Epidermal melanocyte (primary cell): ENCODE measurements around the gene DENND1A.

Source experiments
- DNase-seq: peaks from one replicate; pipeline ENCODE4 v3.0.0; 2011; ENCODE audit warnings: low spot score; ENCODE audit not compliant: insufficient read length

DENND1A gene

DNA sequence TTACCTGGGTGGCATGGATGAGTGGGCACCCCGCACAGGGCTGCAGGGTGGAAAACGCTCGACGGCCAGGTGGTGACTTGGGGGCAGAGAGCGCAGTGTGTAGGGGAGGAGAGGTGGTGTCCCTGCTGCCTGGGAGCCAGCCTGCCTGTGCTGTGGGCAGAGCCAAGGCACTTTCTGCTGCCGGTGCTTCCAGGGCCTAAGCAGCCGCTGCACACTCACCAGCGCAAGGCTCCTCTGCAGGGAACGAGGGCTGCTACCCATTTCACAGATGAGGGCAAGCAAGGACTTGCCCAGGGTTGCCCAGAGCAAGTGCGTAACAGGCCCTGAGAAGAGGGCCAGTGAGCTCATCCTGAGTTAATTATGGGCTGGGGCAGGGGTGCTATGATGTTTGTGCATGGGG lies 511.4 kb downstream of the DENND1A start:
- DNase-seq: no peak

DNA sequence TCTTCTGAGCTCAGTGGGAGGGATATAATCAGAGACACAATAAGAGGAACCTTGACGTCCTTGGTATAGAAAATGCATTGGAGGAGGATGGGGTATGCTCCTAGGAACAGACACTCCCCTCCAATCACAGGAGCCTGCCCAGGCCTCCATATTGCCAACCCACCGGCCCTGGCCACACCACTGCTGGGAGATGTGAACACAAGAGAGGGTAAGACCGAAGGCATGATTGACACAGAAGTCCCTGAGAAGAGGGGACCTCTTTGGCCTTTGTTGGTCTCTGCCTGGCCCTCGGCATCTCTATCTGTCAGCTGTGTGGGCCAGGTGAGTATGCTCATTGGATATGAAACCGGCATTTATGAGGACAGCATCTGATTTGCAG lies 511.9 kb downstream of the DENND1A start:
- DNase-seq: no peak

DNA sequence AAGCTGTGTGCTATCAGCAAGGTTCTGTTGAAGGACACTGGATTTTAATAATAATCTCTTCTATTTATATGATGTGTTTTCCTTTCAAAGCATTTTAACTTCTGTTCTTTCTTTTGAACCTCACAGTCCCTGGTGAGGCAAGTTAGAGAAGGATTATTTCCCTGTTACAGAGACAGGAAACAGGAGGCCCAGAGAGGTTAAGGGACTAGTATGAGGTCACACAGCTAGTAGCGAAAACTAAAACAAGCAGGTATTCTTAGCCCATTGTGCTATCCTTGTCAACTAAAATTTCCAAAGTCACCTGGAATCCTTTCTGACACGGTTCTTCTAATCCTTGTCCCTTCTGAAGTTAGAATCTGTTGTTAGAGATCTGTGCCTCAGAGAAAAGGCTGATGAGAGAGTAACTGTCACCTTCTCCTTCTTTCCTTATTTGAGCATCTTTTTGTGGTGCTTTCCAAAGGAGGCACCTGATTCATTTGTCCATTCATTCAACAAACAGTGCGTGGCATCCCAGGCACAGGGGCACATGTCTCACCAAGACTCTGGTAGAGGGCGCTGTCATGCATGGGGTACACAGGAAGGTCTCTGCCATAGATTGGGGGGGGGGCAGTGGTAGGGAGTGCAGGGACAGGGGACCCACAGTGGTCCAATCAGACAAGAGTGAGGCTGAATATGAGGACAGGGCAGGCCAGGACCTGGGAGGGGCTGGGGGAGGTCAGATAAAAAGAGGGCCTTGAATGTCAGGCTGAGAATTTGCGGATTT lies 512.5 kb downstream of the DENND1A start:
- DNase-seq: no peak

DNA sequence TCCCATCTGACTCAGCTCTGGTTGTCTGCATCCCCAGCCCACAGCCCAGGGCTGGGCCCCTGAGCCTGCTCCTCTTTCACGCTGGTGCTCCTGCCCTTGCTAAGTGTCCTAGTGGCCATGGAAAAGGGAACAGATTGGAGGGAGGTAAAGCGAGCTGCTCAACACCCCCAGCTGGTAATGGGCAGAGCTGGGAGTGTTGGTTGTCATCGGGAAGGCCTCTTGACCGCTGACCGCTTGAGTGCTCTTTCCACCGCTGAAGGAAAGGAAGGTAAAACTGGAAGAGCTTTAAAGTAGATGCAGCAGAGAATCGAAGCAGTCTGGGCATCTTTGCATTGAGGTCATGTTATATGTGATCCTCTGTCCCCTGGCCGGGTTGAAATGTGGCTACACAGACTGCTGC lies 513.8 kb downstream of the DENND1A start:
- DNase-seq: no peak

DNA sequence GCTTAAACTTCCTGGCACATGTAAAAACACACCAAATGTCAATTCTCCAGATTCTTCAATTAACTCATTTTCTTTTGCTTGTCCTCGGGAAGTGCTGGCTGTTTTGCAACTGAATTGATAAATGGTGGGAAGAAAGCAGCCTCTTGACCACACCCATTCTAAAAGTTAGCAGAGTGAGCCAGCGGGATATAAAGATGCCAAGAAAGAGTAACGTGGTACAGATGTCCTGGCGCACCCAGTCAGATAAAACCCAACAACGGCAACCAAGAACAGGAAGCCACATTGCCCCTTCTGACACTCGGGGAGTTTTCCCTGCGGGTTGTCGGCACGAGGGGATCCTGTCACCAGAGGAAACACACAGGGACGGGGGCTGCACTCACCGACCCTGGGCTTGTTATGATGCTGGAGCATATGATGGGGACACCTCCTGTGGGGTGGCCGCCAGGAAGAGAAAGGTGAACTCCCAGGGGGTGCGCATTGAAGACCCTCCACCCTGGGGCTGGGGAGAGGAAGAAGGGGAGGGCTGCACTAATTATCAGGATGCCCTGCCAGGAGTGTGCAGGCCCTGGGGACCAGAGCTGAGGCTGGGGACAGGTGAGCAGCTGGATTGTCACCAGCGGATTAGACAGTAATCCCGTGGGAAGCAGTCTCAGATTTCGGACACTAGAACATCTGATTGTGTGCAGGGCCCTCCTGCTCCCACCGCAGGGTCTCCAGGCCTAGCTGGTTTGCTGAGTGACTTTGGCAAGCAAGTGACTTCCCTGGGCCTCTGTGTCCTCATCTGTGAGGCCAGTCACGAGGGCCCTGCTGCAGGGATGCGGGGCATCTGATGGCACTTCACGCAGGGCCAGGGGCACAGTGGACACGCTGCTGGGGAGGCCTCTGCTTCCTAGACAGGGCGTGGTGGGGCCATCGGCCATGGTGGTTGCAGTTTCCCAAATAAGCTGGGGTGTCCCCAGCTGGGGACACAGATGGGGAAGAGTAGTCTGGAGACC lies 514.7 kb downstream of the DENND1A start:
- DNase-seq: no peak

DNA sequence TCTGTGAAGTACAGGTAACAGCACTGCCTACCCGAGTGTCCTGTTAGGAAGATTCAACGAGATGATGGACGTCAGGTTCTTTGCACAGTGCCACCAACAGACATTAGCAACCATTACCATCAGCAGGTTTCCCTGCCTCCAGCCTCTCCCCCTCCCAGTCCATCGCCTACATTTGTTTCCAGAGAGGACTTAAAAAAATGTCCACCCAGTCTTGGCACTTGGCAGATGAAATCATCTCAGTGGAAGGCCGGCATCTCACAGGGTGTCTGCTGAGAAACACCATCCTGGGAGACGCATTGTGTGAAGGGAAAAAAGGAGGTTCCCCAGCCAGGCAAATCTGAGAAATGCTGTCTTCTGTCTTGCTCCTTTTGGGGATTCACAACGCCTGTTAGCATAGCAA lies 515.7 kb downstream of the DENND1A start:
- DNase-seq: no peak

DNA sequence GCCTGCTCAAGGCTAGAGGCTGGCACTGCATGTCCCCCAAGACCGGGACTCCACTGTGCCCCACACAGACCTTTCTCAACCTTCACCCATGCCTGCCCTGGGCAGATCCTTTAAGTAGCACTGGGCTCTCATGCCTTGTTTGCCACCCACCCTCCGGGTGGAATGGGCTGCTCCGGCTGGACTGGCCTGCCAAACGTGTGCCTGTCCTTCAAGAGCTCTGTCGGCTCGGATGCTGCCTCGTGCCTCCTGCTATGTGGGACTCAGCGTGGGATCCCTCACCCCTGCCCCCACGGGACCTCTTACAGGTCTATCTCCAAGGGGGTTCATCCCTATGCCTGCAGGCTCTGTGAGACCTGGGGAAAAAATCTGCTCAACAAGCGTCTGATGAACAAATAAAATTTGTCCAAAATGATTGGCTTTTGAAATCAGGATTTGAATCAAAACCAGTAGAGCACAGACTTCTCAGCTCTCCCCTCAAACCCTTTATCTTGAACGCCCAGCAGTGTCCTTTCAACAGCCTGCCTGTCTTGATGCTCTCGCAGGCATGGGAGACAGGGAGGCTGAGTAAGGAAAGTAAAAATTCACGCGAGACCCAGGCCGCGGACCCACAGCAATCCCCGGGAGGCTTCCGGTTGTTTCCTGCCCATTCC lies 517.6 kb downstream of the DENND1A start:
- DNase-seq: no peak

DNA sequence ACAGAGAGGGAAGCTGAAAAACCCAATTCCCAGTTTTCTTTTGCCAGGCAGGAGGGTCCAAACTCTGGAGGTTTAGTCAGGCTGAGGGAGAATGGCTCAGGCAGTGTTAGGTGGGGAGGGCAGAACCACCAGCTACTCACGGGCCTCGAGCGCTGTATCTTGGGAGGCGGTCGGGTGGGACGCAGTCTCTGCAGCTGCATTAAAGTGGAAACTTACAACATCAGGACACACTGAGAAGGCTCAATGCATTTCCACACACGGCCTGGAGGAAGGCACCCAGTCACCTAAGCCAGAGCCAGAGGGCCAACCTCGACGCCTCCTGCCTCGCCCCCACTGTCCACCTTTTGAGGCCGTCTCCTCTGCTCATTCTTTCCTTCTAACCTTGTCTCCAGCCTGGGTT lies 518.3 kb downstream of the DENND1A start:
- DNase-seq: no peak

DNA sequence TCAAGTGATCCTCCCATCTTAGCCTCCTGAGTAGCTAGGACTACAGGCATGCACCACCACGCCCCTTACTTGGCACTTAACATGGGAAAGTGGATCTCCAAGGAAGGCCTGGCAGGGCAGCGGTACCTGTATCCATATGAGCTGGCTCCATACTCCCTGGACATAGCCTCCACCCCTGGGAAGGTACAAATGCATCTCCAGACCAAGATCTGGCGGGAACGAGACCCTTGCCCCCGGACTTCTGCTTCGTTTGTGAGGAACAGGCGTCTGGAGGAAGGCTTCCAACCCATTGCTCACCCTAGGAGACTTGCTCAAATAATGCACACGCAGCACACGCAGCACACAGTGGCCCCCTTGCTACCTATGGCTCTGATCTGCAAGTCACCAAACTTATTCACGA lies 518.7 kb downstream of the DENND1A start:
- no peak for DNase-seq

DNA sequence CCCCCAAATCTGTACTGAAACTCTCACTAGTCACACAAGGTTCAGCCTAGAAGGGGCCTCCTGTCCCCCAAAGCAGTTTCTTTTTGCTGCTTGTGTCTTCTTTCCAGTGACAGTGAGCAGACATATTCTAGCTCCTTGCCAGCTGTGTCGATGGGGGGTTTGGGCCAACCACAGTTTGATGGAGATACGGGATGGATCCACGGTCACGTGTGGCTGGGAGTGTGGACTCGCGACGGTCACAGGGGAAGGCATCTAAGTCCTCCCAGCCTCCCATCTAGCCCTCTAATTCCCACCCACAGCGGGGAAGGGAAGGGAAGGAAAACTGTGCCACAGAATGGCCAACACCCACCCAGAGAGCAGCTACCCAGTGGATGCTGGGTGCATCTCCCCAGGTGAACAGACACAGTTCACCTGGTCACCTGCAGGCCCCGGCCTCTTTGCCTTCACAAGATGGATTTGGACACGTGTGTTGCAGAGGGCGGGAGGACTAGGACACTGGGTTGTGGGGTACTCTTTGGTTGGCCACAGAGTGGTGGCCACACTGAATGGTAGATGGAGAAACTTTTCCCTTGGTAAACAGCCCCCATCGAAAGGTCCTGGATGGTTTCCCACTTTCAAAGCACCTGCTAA lies 519.5 kb downstream of the DENND1A start:
- no peak for DNase-seq

DNA sequence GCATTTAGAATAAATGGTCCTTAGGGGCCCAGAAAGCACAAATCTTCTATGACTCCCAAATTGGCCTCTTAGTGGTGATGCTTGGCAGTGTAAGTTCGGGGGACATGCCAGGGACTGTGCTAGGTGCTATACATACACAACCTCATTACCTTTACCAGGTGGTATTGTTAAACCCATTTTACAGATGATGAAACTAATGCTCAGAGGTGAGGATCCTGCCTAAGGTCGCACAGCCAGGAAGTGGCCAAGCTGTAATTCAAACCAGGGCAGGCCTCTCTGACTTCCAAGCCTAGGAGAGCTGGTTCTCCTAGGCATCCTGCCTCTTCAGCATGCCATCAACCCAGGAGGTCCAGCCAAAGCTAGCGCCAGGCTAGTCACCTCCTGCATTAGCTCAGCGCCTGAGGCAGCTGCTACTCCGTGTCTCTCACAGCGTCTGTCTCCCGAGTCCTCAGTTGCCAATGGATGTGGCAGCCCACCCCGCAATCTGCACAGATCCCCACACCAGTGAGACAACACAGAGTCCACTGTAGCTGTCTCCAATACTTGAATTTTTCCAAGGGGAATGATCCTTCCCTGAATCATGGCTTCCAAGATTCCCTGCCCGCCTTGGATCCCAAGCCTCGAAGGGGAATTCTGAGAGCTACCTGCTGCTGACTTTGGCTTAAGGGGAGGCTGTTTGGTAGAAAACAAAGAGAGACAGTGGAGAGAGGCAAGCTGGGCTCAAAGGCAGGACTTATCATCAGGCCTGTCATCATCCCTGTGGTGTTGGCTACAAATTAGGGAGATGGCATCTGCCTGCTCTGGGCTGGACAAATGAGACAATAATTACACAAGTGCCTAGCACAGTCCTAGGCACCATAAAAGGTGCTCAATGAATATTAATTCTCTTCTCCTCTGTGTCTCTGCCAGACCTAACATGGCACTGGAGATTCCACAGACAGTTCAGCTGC lies 521.3 kb downstream of the DENND1A start:
- no peak for DNase-seq

DNA sequence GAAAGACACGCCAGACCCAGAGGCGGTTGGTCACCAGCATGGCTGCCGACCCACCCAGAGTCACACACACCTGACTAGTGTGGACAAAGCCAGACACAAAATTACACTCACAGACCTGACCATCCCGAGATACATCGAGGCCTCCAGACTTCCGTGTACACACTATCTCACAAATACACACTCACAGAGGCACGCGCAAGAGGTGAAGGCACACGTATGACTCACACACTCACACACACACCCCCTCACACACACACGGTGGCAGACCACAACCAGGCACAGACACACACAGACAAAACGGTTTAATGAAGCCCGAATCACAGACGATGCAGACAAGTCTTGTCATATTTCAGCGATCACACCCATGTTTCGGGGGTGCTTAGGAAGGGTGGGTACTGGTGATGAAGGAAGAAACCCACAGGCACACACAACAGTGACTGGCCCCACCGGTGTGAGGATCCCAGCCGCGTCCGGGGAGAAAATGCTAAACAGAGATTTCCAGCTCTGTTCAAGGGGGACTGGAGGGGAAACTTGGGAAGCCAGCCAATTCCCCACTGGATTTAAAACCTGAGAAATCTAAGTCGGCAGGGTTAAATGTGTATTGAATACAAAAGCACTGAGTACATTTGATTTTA lies 522.6 kb downstream of the DENND1A start:
- DNase-seq: no peak

DNA sequence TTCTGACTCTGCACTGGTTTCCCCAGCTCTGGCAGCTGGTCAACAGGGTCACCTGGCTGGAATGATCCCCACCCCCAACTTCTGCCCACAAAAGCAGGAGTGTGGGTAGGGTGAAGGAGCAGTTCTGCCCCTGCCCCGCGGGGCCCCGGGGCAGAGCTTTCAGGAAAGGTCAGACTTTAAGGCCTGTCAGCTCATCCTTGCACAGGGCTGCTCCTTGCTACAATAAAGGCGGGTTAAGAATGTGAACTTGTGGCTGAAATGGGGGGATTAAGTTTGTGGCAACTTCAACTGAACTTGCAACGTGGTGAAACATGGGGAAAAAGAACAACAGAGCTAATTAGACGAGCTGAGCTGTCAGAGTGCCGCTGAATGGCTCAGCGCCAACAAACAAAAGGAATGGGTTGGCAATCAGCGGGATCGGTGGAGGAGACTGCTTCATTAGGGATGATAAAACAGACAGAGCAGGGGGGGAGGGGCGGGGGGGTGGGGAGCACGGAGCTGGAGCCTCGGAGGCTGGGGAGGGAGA lies 523.2 kb downstream of the DENND1A start:
- DNase-seq: no peak

DNA sequence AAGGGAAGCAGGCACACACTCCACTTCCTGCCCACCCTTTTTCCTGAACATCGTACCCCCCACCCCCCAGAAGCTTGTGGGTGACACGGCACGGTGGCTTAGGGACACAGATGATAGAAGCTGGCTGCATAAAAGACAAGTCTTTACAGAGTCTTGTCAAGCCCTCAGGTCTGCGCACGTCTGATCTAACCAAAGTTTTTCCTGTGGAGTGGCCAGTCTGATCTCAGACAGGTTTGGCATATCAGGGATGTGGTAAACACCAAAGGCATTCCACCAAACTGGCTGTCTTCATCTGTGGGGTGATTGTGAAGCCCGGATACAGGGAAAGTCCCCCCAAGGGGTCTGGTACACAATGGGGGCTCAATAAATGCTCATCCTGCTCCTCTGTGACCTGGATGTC lies 523.9 kb downstream of the DENND1A start:
- DNase-seq: no peak

DNA sequence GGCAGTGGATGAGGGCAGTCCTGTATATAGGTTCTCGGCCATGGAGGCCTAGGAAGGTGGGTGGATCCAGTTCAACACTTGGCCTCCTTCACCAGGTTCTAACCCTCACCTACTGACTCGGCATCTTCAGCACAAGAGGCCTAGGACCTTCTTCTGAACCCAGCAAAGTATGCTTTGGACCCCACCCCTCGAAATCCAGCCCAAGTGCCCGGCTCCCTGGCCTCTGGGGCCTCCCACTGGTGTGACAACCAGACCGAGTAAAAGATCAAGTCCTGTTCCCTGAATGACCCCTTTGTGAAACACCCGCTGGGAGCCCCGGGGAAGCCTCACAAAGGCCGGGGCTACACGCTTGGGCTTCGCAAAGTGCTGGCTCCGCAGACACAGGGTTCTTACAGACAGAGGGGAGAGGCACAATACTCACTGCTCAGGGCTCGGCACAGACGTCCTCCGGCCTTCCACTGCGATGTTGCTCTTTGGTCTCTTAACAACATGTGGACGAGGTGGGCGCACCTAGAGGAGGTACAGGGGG lies 526.9 kb downstream of the DENND1A start:
- DNase-seq: no peak

DNA sequence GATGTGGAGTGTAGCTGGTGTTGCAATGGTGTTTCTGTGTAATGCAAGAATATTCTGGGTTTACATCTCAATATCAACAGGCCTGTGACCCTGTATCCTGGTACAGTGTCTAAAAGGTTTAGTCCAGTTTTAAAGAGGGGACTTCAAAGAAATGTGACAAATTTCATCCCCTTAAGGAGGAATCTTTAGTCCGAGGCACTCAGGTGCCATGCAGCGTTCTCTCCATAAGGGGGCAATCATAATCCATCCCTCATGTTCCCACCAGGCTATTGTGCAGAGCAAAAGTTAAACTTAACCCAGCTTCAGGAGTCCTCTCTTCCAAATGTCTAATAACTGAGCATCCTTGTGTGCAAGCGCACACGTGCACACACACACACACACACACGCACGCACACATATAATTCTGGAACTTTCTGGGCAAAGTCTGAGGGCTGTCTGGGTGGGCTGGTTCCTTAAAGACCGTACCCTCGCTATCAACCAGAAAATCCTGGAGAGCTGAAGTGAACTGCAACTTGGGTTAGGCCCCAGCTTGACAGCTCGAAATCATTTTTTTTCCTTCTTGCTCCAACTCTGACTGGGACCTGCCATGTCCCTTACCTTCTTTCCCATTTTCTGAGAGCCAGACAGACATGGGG lies 527.9 kb downstream of the DENND1A start:
- DNase-seq: peak; percentile 81

DNA sequence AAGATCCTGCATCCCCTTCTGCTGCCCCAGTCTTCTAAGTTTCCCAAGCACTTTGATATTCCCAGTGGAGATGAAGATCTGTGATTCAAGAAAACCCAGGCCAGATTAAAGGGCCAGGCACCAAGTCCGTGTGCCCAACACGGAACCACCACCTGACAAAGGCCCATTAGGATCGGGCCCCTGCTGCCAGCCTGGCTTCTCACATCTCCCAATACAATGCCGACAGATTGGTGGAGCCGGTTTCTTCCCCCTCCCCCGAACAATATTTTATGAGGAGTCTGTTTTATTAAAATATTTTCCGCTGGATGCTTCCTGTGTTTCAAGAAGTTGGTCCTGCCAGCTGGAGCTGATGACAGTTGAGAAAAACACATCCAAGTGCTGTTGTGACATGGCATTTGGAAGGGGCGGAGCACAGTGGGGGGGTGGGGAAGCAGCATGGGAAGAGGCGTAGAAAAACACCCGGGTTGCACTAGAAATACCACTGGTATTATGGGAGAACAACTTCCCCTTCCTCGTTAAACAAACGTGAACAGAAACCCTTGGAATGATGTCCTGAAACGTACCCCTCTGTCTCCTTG lies 528.9 kb downstream of the DENND1A start:
- DNase-seq: no peak

DNA sequence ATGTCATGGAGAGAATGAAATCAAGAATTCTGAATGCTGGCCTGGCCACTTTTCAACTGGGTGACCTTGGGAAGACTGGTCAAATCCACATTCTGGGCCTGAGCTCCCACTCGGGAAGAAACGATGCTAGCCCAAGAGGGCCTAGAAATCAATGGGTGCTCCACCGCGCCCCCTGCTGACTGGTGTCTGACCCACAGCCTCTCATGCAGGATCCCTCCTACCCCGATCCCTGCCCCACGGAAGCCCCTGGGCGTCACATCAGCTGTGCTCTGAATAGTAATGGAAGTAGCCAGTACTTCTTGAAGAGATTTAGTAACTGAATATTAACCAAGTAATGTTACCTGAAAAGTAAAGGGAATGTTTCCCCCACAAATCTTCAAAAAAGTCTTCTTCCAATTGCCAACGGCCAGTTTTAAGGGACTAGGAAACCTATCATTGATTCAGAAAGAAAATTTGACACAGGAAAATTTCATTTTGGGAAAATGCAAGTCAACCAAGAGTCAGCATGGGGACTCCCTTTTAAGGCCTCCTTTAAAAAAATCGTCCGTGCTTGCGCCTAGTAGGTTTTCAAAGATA lies 530.0 kb downstream of the DENND1A start:
- no peak for DNase-seq
